ENCODE data around the gene TAAR9.

DNA sequence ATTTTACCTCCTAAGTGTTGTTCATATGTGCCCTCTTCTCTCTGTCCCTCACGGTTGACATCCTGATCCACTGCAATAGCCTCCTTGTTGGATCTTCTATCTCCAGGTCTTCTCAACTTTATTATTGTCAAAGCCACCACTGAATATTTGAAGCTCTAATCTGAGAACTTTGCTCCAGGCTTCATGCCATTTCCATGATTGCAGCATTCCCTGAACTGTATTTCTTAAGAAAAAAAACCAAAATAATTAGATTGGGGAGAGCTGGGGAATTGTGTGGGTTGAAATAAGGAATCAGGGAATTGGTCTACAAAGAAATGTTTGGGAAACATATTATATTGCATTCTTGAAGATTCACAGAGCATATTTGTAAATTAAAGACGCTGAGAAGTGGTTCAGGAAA is 22.7 kb upstream of the TAAR9 start:
- TF ChIP-seq EZH2 (IDR thresholded peaks at IDR 0.05; ENCODE audit: low read length): no peak
- TF ChIP-seq, protein P1, sequence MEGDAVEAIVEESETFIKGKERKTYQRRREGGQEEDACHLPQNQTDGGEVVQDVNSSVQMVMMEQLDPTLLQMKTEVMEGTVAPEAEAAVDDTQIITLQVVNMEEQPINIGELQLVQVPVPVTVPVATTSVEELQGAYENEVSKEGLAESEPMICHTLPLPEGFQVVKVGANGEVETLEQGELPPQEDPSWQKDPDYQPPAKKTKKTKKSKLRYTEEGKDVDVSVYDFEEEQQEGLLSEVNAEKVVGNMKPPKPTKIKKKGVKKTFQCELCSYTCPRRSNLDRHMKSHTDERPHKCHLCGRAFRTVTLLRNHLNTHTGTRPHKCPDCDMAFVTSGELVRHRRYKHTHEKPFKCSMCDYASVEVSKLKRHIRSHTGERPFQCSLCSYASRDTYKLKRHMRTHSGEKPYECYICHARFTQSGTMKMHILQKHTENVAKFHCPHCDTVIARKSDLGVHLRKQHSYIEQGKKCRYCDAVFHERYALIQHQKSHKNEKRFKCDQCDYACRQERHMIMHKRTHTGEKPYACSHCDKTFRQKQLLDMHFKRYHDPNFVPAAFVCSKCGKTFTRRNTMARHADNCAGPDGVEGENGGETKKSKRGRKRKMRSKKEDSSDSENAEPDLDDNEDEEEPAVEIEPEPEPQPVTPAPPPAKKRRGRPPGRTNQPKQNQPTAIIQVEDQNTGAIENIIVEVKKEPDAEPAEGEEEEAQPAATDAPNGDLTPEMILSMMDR (optimal IDR thresholded peaks at IDR 0.05 in 1 of 3, IDR thresholded peaks at IDR 0.05 in 1 of 3, conservative IDR thresholded peaks at IDR 0.05 in 1 of 3; ENCODE audit: extremely low read depth in 1 of 3, insufficient read depth in 2 of 3, low read length in 3 of 3): no peak
